ENCODE measurements around the gene REXO1. TPM values are rescaled to one million over a fixed set of nuclear protein-coding genes. Genes with fewer than 3 reads are reported as not detected.
A peak's percentile ranks its signal among the peaks of the same experiment; 100 is the strongest.

REXO1 gene
- polyA plus RNA-seq, 3 donors, result 2.8 to 60.8 (median 3.0) TPM

- Histone ChIP-seq H3K9ac (ENCODE audit: insufficient read depth, low read length, poor library complexity, severe bottlenecking) (peak overlapping the region; percentile 59), H3K9me3 (replicated peaks in 1 of 2; ENCODE audit: control insufficient read depth in 1 of 2, insufficient read depth in 1 of 2, low read length in 2 of 2) (no peaks in the 10 kb centered on the region), H2AFZ (ENCODE audit: insufficient read depth, low read depth, low read length, poor library complexity, severe bottlenecking) (no peak overlapping the region), H3K4me1 (ENCODE audit: control insufficient read depth in 1 of 2, insufficient read depth in 2 of 2, low read length in 2 of 2) (peaks cover 57 to 59% of the 10 kb centered on the region in 2 donors), H3K27me3 (ENCODE audit: control insufficient read depth in 2 of 2, insufficient read depth in 2 of 2, low read length in 2 of 2) (no peaks in the 10 kb centered on the region), H3K27ac (ENCODE audit: low read depth in 1 of 2, low read length in 2 of 2) (peak overlapping the region in 1 of 2 donors; percentile 65), H4K20me1 (ENCODE audit: insufficient read depth, low read length) (peaks cover 50% of the 10 kb centered on the region), H3K4me3 (replicated peaks in 1 of 3; ENCODE audit: low read depth in 2 of 3, low read length in 3 of 3) (peak overlapping the region; percentile 83 to 96 (median 94)), H3K79me2 (ENCODE audit: insufficient read depth, low read length) (peaks cover 56% of the 10 kb centered on the region), H3K4me2 (replicated peaks; ENCODE audit: extremely low read depth, low read length, poor library complexity, severe bottlenecking) (peak overlapping the region; percentile 92), H3K36me3 (replicated peaks in 1 of 2; ENCODE audit: control insufficient read depth in 1 of 2, insufficient read depth in 2 of 2, low read length in 2 of 2) (no peaks in the 10 kb centered on the region)
- intact Hi-C loops (cut with micrococcal nuclease), result loop anchor here in 1 of 2 donors (2.0 to 5.0 kb wide), 2 partner anchors 35 to 232 kb away; no protein-coding TSS in a partner anchor
- DNase-seq, result peak in 2 of 3 donors; percentile 9 to 47
- Mint-ChIP-seq H3K27ac (peak overlapping the region; percentile 68 to 93 (median 88)), H3K9me3 (no peaks in the 10 kb centered on the region), H3K4me3 (peak overlapping the region; percentile 92 to 93), H3K36me3 (peaks cover 0 to 3% of the 10 kb centered on the region in 2 donors), H3K4me1 (peaks cover 50% of the 10 kb centered on the region), H3K27me3 (ENCODE audit: low read depth in 3 of 3) (peaks cover 0 to 4% (median 2%) of the 10 kb centered on the region in 3 donors)
- no peak for TF ChIP-seq CTCF (IDR thresholded peaks at IDR 0.05)
- under 1% methylated on average over 63 of the region's 109 CpGs for WGBS (ENCODE audit: insufficient coverage)
These were observed 14.4 kb upstream of the REXO1 start for GRCh38 chr19:1862424-1863327.

GRCh38 chr19:1862068-1862423, 13.8 kb upstream of the REXO1 start:
- Mint-ChIP-seq H3K4me1 (peaks cover 50% of the 10 kb centered on the region), H3K9me3 (no peaks in the 10 kb centered on the region), H3K36me3 (no peaks in the 10 kb centered on the region), H3K27me3 (ENCODE audit: low read depth in 3 of 3) (peaks cover 0 to 4% (median 2%) of the 10 kb centered on the region in 3 donors), H3K27ac (peak overlapping the region; percentile 68 to 93 (median 88)), H3K4me3 (peak overlapping the region; percentile 92 to 93)
- Histone ChIP-seq H3K9ac (ENCODE audit: insufficient read depth, low read length, poor library complexity, severe bottlenecking) (peak overlapping the region; percentile 59), H3K4me3 (replicated peaks in 1 of 3; ENCODE audit: low read depth in 2 of 3, low read length in 3 of 3) (peak overlapping the region; percentile 83 to 96 (median 94)), H3K36me3 (replicated peaks in 1 of 2; ENCODE audit: control insufficient read depth in 1 of 2, insufficient read depth in 2 of 2, low read length in 2 of 2) (no peaks in the 10 kb centered on the region), H3K27me3 (ENCODE audit: control insufficient read depth in 2 of 2, insufficient read depth in 2 of 2, low read length in 2 of 2) (no peaks in the 10 kb centered on the region), H3K9me3 (replicated peaks in 1 of 2; ENCODE audit: control insufficient read depth in 1 of 2, insufficient read depth in 1 of 2, low read length in 2 of 2) (no peaks in the 10 kb centered on the region), H3K4me2 (replicated peaks; ENCODE audit: extremely low read depth, low read length, poor library complexity, severe bottlenecking) (peak overlapping the region; percentile 92), H3K27ac (ENCODE audit: low read depth in 1 of 2, low read length in 2 of 2) (peak overlapping the region in 1 of 2 donors; percentile 41), H3K79me2 (ENCODE audit: insufficient read depth, low read length) (peaks cover 62% of the 10 kb centered on the region), H4K20me1 (ENCODE audit: insufficient read depth, low read length) (peaks cover 55% of the 10 kb centered on the region), H3K4me1 (ENCODE audit: control insufficient read depth in 1 of 2, insufficient read depth in 2 of 2, low read length in 2 of 2) (peaks cover 61 to 65% of the 10 kb centered on the region in 2 donors), H2AFZ (ENCODE audit: insufficient read depth, low read depth, low read length, poor library complexity, severe bottlenecking) (no peak overlapping the region)
- TF ChIP-seq CTCF (IDR thresholded peaks at IDR 0.05), result no peak
- DNase-seq, result no peak
- intact Hi-C loops (cut with micrococcal nuclease), result loop anchor here in 1 of 2 donors (2.0 to 5.0 kb wide), 2 partner anchors 35 to 233 kb away; no protein-coding TSS in a partner anchor
- WGBS (ENCODE audit: insufficient coverage), result 2% methylated on average over 17 of the region's 21 CpGs

Data from CD14-positive monocyte (primary cell).